Measurements from ENCODE around the gene PNRC1.
A peak's percentile ranks its signal among the peaks of the same experiment; 100 is the strongest.
"Not testable (repeated sequence)": the region's sequence is repeated elsewhere in the genome, so short reads cannot be mapped to it uniquely, and the experiment has no call there.

PNRC1 gene

DNA sequence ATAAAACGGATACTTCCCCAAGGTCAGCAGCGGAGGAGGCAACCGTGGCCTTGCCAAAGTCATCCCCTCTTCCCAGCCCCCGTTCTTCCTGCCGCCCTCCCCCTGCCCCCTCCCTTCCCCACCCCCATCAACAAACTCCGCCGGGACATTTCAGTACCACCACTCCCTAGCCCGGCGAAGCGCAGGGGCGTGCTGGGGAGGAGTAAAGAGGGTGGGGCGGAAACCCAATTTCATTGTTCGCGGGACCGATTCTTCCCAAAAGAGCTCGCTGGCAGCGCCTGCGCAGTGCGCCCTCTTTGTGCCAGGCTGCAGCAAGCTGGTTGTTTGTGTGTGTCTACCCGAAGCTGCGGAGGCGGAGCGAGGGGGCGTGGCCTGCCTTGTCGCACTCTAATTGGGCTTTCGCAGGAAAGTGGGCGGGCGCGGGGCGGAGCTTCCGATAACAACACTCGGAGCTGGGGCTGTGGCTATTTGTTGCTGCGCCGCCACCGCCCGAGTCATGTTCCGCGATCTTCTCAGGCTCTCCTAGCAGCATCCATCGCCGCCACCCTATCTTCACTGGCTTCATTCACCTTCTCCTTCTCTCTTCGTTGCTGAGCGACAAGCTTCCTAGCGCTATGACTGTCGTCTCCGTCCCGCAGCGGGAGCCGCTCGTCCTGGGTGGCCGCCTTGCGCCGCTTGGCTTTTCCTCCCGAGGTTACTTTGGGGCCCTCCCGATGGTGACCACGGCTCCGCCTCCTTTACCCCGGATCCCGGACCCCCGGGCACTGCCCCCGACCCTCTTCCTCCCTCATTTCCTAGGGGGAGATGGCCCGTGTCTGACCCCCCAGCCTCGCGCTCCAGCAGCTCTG is at the start of gene PNRC1:
Gene PNRC1 (plus strand): TSS at position 471 of the 848 bp plus-strand sequence. CDS start 144 bp downstream, at position 615.
- DNase-seq: peak; percentile 99

DNA sequence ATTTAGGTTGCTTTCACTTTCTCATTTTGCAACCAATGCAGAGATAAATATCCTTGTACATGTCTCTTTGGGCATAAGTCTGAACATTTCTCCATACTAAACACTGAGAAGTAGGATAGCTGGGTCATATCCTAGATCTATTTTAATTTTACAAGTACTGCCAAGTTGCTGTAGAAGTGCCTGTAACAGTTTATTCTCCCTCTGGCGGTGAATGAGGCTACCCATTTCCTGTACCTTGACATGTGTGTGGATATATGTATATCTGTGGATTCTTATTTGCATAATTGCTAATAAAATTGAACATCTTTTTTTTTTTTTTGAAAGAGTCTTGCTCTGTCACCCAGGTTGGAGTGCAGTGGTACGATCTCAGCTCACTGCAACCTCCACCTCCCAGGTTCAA is 48.0 kb upstream of the PNRC1 start:
- DNase-seq: peak; percentile 16

DNA sequence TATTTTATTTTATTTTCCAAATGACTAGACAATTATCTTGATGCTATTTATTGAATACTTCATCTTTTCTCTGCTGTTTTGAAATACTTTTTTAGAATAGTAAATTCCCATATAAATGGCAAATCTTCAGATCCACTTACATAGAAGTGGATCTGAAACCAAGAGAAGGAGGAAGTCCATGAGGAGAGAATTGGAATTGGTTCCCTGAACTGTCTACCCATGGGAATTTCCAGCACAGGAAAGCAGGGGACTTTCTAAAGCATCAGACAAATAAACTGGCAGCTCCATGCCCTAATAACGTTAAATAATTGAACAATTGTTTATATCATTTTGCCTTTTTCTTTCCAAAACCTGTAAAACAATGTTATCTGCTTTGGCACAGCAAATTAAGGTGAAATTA is 47.1 kb upstream of the PNRC1 start:
- no peak for DNase-seq

DNA sequence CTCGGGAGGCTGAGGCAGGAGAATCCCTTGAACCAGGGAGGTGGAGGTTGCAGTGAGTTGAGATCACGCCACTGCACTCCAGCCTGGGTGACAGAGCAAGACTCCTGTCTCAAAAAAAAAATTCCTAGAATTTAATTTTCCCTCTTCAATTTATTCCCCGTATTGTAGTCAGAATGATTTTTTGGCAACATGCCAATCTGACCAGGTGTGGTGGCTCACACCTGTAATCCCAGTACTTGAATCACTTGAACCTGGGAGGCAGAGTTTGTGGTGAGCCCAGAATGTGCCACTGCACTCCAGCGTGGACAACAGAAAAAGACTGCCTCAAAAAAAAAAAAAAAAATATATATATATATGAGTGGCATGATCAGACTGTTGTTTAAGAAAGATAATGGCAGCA is 46.4 kb upstream of the PNRC1 start:
- DNase-seq: not testable (repeated sequence)

DNA sequence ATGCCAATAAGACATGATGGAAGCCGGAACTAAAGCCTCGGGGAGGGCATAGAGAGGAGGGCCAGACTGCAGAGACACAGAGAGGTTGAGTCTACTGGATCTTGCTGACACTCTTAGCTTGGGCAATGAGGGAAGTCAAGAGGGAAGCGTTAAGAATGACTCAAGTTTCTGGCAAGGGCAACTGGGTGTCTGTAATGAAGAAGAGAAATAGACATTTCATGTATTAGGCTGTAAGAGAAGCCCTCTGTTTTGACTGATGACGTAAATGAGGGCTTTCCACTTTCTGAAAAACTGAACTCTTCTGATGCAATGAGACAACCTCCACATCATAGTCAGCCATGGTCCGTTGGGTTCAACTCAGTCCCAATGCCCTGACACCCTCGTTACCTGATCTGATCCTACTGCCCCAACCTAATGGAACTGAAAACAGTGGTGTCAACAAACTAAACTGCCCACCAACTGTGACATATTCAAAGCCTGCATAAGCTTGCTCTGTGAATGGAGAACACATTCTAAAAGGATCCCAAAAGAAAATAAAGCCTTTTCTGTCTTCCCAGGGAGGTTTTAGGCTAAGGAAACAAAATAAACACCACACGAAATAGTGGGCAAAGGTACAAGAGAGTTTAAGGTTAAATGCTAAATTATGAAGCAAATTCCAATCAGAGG is 45.8 kb upstream of the PNRC1 start:
- DNase-seq: no peak

DNA sequence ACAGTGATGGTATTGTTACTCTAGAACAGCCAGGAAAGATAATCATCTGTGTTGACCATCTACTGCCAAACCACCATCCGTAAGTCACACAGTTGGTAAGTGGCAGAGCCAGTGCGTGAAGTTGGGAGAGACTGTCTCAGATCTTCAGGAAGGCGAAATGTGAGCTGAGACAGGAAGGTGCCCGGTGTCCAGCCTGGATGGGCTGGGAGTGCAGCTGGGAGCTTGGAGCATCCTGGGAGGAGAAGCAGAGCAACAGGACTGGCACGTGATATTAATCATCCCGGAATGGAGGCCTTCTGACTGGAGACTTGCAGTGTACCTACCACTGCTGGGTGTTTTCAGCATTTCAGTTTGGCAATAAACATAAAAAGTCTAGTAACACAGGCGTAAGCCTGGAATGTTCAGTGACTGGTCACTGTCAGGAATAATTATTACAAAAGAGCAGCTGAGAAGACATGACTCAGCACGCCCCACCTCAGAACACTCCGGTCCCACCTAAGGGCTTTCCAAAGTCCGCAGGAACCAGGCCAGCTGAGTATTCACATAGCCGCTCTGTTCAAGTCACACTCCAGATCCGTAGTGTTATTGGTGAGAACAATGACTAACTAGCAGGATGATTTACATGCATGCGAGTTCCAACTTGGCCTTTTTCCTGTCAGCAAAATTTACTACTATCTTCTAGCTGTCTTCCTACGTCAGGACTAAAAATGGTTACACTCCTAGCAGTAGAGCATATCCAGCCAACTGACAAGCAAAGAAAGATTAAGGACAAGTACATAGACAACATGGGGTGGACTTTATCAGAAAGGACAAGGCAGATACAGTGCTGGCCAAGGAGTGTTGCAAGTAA is 45.1 kb upstream of the PNRC1 start:
- DNase-seq: no peak

DNA sequence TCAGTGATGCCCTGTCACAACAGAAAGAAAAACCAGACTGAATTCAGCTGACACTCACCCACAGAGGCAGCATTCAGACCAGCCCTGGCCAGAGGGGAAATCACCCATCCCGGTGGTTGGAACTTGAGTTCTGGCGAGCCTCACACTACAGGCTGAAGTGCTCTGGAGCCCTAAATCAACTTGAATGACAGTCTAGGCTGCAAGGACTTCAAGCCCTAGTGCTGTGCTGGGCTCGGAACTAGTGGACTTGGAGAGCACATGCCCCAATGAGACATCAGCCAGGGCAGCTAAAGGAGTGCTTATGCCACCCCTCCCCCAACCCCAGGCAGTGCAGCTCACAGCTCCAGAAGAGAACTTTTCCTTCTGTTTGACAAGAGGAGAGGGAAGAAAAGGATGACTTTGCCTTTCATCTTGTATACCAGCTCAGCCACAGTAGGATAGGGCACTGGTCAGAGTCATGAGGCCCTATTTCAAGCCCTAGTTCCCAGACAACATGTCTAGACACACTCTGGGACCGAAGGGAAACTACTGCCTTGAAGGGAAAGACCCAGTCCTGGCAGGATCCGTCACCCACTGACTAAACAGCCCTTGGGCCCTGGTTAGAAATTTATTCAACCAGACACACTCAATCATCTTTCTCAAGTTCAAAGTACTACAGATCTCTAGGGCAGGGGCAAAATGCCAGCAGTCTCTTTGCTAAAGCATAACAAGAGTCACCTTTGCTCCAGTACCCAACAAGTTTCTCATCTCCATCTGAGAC is 43.2 kb upstream of the PNRC1 start:
- DNase-seq: no peak

DNA sequence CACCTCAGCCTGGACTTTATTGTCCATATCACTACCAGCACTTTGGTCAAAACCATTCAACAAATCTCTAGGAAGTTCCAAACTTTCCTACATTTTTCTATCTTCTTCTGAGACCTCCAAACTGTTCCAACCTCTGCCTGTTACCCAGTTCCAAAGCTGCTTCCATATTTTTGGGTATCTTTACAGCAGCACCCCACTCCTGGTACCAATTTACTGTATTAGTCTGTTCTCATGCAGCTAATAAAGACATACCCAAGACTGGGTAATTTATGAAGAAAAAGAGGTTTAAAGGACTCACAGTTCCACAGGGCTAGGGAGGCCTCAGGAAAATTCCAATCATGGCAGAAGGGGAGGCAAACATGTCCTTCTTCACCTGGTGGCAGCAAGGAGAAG is 42.7 kb upstream of the PNRC1 start:
- not testable (repeated sequence) for DNase-seq

DNA sequence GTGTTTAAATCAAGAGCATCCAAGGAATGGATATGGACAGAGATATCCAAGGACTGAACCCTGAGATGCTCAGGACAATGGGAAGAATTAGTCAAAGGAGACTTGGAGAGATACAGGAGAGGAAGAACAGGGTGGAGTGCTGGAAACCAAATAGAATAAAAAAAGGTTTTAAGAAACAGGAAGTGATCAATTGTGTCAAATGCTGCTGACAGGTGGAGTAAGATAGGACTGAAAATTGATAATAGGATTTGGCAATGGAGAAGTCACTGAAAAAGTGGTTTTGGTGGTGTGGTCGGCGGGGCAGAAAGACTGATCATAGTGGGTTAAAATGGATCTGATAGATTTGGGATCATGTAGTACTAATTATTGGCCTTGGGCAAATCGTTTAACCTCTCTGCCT is 37.9 kb upstream of the PNRC1 start:
- no peak for DNase-seq

DNA sequence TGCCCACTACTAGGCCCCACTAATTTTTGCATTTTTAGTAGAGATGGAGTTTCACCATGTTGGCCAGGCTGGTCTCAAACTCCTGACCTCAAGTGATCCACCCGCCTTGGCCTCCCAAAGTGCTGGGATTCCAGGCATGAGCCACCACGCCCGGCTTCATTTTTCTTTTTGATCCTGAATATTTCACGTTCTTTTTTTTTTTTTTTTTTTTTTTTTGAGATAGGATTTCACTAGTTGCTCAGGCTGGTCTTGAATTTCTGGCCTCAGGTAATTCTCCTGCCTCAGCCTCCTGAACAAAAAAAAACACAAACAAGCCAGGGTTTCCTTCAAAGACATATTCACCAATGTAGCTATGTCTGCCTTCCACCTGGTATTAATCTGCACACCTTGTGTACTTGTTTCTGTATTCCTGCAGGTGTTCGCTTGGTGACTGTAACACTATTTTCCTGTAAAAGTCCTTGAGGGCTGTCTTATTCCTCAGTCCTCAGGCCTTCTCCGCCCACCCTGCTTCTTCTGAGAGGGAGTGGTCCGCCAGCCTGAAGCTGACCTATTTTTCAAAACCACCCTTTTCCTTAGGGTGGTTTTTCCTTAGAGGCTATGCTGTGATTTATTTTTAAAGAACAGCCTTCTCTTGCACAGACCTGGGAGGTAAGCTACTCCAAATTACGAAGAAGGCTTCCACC is 36.1 kb upstream of the PNRC1 start:
- DNase-seq: no peak

DNA sequence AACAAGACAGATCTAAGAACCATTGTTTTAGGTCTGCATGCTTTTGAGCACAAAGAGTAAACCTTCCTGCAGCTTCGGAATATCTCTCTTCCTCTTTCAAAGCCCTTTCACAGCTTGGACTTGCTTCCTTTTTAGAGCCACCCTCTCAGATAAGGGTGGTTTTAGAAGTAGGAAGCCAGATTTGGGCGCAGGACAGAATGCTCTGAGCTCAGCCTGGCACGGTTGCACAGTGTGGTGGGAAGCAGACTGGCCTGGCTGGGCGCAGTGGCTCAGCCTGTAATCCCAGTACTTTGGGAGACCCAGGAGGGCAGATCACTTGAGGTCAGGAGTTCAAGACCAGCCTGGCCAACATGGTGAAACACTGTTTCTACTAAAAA is 35.6 kb upstream of the PNRC1 start:
- DNase-seq: no peak

DNA sequence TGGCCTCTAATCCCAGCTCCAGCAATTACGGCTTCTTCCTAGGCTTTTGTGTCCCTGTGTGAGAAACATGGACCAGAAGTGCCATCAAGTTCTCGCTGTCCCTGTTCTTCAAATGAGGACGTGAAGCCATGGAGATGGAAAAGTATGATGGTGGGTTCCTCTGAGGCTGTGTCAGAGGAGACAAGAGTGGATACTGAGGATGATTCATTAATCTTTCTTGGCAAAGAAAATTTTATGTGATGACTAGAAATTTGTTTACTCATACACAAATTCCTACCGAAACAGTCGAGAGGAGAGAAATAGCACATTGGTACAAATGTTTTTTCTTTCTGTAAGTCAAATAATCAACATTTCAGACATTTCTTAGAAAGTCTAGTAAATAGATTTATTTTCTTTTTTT is 35.0 kb upstream of the PNRC1 start:
- no peak for DNase-seq

DNA sequence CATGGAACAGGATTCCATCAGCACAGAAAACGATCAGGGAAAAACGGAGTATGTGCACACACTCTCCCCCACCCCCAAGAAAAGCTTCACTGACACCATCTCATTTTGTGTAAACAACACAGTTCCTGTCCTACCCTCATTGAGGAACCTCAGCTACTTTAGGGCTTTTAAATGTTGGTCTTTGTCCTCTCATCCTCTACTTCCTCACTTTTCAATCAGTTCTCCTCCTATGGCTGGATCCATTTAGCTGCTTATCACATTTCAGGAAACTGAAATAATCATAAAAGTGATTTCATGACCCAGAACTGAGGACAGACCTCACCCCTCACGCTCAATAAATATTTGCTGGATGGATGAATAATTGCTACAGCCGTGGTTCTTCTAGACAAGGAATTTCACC is 33.1 kb upstream of the PNRC1 start:
- no peak for DNase-seq

DNA sequence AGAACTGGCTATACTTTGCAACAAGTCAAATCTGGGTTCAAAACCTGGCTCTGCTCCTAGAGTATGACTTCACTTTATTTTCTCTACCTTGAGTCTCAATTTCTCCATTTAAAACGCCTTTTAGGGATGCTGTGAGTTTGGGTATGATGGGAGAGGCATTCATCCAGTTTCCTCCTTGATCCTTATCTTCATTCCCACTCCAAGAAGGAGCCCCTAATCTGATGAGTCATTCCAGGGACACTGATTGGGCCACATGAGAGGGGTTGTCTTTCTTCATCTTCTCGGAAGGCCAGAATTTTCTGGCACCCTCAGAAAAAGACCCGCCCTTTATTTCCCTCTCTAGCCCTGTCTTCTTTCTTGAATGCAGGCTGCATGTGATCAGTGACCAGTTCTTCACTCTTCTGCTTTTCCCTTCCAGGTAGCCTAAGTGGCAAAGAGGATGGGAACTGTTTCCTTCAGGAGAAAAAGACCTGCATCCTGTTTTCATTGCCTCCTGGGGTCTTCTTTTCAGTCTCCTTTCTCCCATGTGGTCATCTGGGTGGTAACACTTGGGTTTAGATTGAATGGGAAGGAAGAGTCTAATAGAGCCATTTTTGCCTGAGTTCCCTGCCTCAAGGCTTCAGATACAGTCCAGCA is 32.1 kb upstream of the PNRC1 start:
- no peak for DNase-seq

DNA sequence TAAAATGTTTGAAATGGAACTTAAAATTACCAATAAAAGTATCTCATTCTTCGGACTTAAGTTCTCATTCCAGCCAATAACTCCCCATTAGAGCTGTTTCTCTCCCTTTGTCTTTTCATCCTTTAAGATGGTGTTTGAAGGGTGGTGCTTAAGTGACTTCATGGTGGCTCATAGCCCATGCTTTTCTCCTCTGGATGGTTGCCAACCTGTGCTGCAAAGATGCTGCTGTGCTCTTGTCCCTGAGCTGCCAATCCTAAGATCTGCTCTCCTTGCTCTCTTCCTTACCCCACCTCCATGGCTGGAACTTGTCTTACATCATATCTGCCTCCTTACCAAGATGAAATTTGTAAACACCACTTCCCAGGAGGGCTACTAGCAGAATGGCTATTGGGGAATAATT is 31.6 kb upstream of the PNRC1 start:
- no peak for DNase-seq

DNA sequence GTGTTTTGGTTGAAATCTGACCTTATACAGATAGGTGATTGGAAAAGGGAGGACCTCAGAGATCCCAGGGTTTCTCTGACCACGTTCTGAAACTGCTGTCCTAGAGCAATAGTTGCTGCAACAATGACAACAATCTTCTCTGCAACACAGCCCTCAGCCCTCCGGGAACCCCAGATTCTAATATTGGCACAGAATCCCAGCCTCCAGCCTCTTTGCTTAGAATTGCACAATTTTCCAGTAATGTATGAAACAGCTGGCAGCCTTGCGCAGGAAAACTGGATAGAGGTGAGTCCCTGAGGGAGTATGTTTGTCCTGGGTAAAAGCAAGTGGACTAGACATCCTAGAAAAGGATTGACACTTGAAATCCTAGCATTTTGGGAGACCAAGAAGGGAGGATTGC is 30.4 kb upstream of the PNRC1 start:
- no peak for DNase-seq

DNA sequence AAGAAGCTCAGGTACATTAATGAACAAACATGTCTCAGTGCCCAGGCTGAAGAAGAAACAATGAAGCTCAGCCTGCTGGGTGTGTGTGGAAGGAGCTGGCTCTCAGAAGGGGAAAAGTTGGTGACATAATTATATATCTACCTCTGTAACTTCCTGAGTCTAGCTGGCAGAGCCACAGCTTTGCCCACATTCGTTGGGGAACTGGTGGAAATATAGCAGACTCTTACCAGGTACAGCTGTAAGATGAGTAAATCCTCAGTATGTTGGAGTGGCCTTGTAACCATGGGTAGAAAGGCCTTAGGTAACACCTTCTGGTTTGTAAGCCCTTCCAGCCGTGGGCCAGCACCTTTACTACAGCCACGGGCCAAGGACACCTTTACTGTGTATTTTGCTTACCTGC is 29.9 kb upstream of the PNRC1 start:
- no peak for DNase-seq

DNA sequence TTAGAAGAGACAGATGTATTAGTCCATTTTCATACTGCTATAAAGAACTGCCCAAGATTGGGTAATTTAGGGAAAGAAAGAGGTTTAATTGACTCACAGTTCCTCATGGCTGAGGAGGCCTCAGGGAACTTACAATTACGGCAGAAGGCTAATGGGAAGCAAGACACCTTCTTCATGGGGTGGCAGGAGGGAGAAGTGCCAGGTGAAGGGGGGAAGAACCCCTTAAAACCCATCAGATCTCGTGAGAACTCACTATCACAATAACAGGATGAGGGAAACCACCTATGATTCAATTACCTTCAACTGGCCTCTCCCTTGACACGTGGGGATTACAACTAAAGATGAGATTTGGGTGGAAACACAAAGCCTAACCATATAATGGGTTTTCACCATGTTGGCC is 28.9 kb upstream of the PNRC1 start:
- DNase-seq: no peak

DNA sequence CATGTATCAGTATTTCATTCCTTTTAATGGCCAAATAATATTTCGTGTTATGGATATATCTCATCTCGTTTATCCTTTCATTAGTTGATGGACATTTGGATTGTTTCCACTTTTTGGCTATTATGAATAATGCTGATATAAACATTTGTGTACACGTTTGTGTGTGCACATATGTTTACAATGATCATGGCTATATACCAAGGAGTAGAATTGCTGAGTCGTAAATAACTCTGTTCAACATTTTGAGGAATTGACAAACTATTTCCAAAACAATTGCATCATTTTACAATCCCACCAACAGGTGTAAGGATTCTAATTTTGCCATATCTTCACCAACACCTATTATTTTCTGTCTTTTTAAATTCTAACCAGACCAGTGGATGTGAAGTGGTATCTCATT is 26.3 kb upstream of the PNRC1 start:
- no peak for DNase-seq

DNA sequence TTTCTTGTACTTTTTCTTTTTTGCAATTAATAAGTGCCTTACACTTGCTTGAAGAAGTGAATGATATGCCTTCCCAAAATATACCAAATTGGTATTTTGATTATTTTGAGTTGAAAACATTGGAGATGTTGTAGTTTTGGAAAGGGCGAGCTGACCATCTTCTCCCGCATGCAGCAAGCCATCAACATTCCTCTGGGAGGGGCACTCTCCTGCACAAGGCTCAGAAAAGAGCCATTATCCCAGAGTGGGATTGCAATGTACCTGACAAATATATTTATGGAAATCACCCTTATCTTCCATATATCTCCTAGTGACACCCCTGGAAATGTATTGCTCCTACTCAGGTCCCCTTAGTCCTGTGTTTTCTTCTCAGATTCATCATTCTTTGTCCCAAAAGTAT is 22.8 kb upstream of the PNRC1 start:
- DNase-seq: no peak

DNA sequence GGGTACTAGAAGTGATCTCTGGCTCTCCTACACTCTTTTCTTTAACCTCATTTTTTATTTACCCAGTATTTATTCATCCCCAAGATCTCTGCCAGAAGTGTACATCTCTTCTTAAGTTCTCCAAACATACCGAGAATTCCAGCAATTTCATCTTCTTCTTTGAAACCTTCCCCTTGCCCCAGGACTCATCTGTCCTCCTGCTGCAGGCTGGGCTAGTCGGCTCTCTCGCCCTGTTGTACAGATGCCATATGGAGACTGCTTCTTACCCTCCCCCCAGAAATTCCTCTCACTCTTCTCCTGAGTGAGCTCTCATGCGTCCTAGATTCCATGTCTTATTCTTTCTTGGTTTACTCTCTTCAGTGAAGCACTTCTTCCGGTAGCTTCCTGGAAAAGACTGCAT is 21.9 kb upstream of the PNRC1 start:
- no peak for DNase-seq

DNA sequence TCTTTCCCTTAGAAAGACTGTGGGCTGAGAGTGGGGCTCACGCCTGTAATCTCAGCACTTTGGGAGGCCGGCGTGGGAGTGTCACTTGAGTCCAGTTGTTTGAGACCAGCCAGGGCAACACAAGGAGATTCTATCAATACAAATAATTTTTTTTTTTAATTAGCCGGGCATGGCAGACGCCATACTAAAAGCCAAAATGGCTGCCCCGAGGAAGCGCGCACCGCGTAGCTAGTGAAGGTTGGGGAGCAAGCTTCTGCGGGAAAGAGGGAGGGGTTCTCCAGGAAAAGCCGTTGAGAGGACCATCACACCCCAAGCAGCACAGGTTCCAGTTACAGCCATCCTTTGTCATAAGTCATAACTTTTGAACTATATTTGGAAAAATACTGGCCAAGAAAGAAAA is 21.3 kb upstream of the PNRC1 start:
- DNase-seq: no peak

Measured in hematopoietic multipotent progenitor cell treated with erythropoietin and hydrocortisone succinate and interleukin-3 and kit ligand, for 8 days (in vitro differentiated cells).